Activated CD4-positive, alpha-beta T cell treated with anti-CD3 and anti-CD28 coated beads for 4 hours (primary cell): ENCODE measurements around the gene TSSK2.
A peak's percentile ranks its signal among the peaks of the same experiment; 100 is the strongest.
"Not testable (repeated sequence)": the region's sequence is repeated elsewhere in the genome, so short reads cannot be mapped to it uniquely, and the experiment has no call there.

ENCODE experiments used
- DNase-seq, 2 donors: peaks; one replicate each; pipeline ENCODE4 v3.0.0-alpha.2; 2020

Gene TSSK2

GRCh38 chr22:19130959-19131684 is at the start of gene TSSK2:
TSSK2 (plus strand) TSS chr22:19131308; CDS start chr22:19131400, 92 bp downstream.
- DNase-seq = no peak

- no peak for DNase-seq
Observed at GRCh38 chr22:19081351-19081750, 49.8 kb upstream of the TSSK2 start.

DNA sequence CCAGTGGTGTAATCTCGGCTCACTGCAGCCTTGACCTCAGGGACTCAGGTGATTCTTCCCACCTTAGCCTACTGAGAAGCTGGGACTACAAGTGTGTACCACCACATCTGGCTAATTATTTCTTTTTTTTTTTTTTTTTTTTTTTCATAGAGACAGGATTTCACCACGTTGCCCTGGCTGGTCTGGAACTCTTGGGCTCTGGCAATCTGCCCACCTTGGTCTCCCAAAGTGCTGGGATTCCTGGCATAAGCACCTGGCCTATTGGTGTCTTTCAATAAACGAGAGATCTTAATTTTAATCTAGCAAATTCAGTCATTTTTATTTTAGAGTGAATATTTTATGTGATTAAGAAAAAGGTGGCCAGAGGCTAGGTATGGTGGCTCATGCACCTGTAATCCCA is 49.0 kb upstream of the TSSK2 start:
- no peak for DNase-seq

GRCh38 chr22:19082793-19083192 is 48.3 kb upstream of the TSSK2 start:
- DNase-seq = no peak

- DNase-seq = not testable (repeated sequence)
Observed at GRCh38 chr22:19084126-19084525, 47.0 kb upstream of the TSSK2 start.

- DNase-seq = not testable (repeated sequence)
Observed at GRCh38 chr22:19084586-19084985, 46.5 kb upstream of the TSSK2 start.

DNA sequence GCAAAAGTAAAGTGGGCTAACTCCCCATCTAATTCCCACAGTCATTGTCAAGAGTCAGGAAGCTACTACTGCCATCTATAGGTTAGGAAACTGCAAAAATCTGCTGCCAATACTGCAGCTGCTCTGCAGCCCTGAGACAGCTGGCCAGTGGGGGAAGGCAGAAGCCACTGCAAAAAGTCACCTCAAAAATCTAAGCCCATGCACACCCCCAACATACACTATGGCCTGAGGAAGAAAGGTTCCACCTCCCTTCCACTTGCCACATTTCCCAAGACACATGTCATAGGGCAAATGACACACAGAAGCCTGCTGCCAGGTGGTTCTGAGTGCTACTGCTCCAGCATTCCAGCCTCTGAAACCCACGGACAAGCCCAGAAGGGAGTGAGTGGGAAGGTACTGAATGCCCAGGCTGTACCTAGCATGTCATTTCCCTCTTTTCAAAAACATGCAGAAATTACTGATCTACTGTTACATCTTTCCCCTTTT is 45.8 kb upstream of the TSSK2 start:
- DNase-seq = no peak

DNA sequence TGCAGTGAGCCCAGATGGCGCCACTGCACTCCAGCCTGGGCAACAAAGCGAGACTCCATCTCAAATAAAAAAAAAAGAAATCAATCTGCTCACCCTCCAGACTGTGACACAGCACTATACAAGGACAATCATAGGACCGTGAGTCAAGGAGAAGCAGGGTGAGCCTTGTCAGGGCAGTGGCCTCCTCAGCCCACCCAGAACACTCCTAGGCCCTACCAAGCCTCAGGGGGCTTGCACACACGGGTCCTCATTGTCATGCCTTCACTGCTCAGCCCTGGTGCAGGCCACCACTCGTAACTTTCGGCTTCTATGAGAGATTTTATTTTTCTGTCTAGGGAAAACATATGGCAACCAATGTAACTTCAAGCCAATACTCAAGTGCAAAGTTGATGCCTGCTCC is 44.7 kb upstream of the TSSK2 start:
- no peak for DNase-seq

- DNase-seq = no peak
Observed at GRCh38 chr22:19086896-19087295, 44.2 kb upstream of the TSSK2 start.

- DNase-seq = no peak
Observed at GRCh38 chr22:19088866-19089595, 42.1 kb upstream of the TSSK2 start.

GRCh38 chr22:19090183-19090582 is 40.9 kb upstream of the TSSK2 start:
- DNase-seq = no peak

DNA sequence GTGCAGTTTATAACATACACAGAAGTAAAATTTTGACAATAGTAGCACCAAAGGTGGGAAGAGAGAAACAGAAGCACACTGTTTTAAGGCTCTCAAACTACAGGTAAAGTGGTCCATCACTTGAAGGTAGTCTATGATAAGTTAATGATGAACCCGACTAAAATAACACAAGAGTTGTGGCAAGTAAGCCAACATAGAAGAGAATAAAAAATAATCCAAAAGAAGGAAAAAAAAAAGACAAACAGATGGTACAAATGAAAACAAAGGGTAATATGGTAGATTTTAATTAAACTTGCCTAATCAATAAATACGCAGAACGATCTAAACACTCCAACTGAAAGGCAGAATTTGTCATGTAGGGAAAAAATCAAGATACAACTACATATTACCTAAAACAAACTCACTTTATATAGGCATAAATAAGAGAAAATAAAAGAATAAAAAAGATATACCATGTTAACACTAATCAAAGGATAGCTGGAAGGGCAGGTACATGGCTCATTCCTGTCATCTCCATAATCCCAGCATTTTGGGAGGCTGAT is 40.5 kb upstream of the TSSK2 start:
- no peak for DNase-seq

DNA sequence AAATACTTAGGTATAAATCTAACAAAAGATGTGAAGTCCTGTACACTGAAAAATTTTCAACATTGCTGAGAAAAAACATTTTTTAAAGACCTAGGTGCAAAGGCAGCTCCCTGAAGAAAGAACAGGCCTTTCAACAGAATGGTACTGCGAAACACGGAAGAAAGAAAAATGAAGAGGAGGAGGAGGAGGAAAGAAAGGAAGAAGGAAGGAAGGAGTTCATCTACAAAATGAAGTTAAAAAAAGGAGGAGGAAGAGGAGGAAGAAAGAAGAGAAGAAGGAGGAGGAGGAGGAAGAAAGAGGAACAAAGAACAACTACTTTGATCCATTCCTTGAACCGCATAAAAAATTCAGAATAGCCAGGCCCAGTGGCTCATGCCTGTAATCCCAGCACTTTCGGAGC is 38.4 kb upstream of the TSSK2 start:
- DNase-seq = no peak

GRCh38 chr22:19094393-19094997 is 36.6 kb upstream of the TSSK2 start:
- no peak for DNase-seq

DNA sequence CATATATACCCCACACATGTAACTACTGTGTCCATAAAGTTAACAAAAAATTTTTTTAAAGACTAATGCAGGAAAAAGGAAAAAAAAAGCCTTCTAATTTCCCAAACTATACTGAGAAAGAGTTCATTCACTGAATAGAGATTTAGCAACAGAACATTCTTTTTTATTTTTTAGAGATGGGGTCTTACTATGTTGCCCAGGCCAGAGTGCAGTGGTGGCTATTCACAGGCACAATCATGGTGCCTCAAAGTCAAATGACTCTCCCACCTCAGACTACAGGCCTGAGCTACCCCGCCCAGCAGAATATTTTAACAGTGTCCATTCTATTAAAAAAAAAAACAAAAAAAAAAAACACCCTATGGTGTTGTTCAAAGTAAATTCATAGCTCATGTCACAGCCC is 34.6 kb upstream of the TSSK2 start:
- no peak for DNase-seq

- no peak for DNase-seq
Observed at GRCh38 chr22:19097518-19097917, 33.6 kb upstream of the TSSK2 start.

DNA sequence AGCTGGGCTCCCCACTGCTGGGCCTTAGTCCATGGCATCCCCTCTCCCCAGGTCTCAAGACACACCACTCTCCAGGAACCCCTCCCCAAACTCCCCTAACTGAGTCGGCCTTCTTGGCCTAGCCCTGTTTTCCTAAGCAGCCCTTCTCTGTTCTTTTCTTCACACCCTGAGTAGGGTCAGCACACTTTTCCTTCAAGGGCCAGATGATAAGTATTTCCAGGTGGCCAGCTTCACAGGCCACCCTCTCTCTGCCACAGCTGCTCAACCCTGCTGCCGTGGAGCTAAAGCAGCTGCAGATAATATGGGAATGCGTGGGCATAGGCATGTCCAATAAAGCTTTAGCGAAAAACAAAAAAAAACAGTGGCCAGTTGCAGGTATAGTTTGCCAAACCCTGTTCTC is 33.0 kb upstream of the TSSK2 start:
- DNase-seq = no peak

- no peak for DNase-seq
Observed at GRCh38 chr22:19103880-19104821, 27.0 kb upstream of the TSSK2 start.

DNA sequence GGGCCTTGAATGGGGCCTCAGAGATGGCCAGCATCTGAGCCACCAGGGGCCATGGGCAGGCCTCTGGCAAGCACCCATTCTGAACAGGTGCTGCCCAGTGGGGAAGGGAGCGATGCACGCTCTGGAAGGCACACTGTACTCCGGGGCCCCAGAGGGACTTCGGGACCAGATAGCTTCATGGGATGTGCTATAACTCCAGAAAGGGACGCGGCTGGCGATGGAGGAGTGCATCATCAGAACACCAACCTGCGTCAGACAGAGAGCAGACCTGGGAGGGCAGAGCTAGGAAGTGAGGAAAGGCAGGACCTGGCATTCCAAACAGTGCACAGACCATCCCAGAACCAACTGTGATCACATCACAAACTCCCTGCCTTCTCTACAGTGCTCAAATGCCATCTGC is 25.7 kb upstream of the TSSK2 start:
- no peak for DNase-seq

GRCh38 chr22:19105867-19106802 is 25.0 kb upstream of the TSSK2 start:
- DNase-seq = peak; percentile 41 to 49
